A673 (cell line): ENCODE data around the gene PXT1. TPM values are rescaled to one million over a fixed set of nuclear protein-coding genes. Genes with fewer than 3 reads are reported as not detected.
A peak's percentile ranks its signal among the peaks of the same experiment; 100 is the strongest.

Experiments used
- BruUV-seq: library from RNA; stranded (reverse); fragments of 400-500 nt; replicated peaks from 2 replicates; lab custom pipeline; 2021; lab: Mats Ljungman, UMichigan
- CTCF ChIA-PET: fragments of 300-600 bp; sonication (Branson Sonifier 250); formaldehyde crosslinking; loops from one replicate; lab custom pipeline; 2022; ENCODE audit warnings: antibody characterized with exemption; lab: Charles Lee
- POLR2A ChIA-PET: fragments of 300-600 bp; sonication (Branson Sonifier 250); formaldehyde crosslinking; loops from one replicate; lab custom pipeline; 2022; ENCODE audit warnings: antibody characterized with exemption; ENCODE audit not compliant: low non-redundant PET; lab: Charles Lee
- DNase-seq: peaks from one replicate; pipeline ENCODE4 v3.0.0-alpha.2; 2015; ENCODE audit warnings: low spot score
- H3K27ac ChIP-seq: fragments of 200-600 bp; sonication (generic); 2 replicates; pipeline ENCODE4 v1.5.1; 2016; ENCODE audit warnings: mixed run types, low read depth, mild to moderate bottlenecking, mixed read lengths, antibody characterized with exemption, low read length; ENCODE audit not compliant: poor library complexity, severe bottlenecking
- H3K27me3 ChIP-seq: fragments of 200-600 bp; sonication (generic); replicated peaks from 2 replicates; pipeline ENCODE4 v1.6.1; 2017; ENCODE audit warnings: mixed run types, low read depth, mild to moderate bottlenecking, mixed read lengths, antibody characterized with exemption, low read length; ENCODE audit not compliant: insufficient read depth, poor library complexity
- H3K36me3 ChIP-seq: fragments of 200-600 bp; sonication (generic); 2 replicates; pipeline ENCODE4 v1.6.1; 2016; ENCODE audit warnings: mixed run types, mild to moderate bottlenecking, mixed read lengths, antibody characterized with exemption, low read length; ENCODE audit not compliant: insufficient read depth, poor library complexity, severe bottlenecking
- H3K4me1 ChIP-seq: fragments of 200-600 bp; sonication (generic); 2 replicates; pipeline ENCODE4 v1.6.1; 2017; ENCODE audit warnings: mixed run types, mild to moderate bottlenecking, mixed read lengths, antibody characterized with exemption, low read length; ENCODE audit not compliant: insufficient read depth, poor library complexity, severe bottlenecking
- H3K4me3 ChIP-seq: fragments of 200-600 bp; sonication (generic); 2 replicates; pipeline ENCODE4 v1.5.1; 2016; ENCODE audit warnings: low read depth, mixed run types, mild to moderate bottlenecking, mixed read lengths, low read length; ENCODE audit not compliant: poor library complexity, severe bottlenecking
- H3K9me3 ChIP-seq: fragments of 200-600 bp; sonication (generic); 2 replicates; pipeline ENCODE4 v1.6.1; 2016; ENCODE audit warnings: mixed run types, low read depth, mild to moderate bottlenecking, mixed read lengths, antibody characterized with exemption, low read length; ENCODE audit not compliant: poor library complexity, severe bottlenecking
- CTCF ChIP-seq: fragments of 300-800, 200-600 bp; sonication (generic); conservative IDR thresholded peaks from 2 replicates; pipeline ENCODE4 v1.5.1; 2017; ENCODE audit warnings: low read depth, mild to moderate bottlenecking, antibody characterized with exemption, low read length, moderate library complexity, mixed read lengths
- EZH2 ChIP-seq: fragments of 200-600 bp; sonication (generic); IDR thresholded peaks from 2 replicates; pipeline ENCODE4 v1.6.1; 2017; ENCODE audit warnings: borderline replicate concordance, low read depth, mild to moderate bottlenecking, mixed read lengths, antibody characterized with exemption, low read length; ENCODE audit not compliant: poor library complexity, severe bottlenecking
- intact Hi-C: fragments of 100-400 bp; cut with micrococcal nuclease; formaldehyde crosslinking; loops from one replicate; pipeline ENCODE4 v1.10.0; 2022; ENCODE audit not compliant: unreplicated experiment
- total RNA-seq: library from RNA; stranded (reverse); gene quantifications from 2 replicates; pipeline ENCODE4 v1.2.3, GENCODE V29; 2021

The PXT1 gene
- total RNA-seq, 1 experiment from 2014 or later, result 0.21 TPM

DNA sequence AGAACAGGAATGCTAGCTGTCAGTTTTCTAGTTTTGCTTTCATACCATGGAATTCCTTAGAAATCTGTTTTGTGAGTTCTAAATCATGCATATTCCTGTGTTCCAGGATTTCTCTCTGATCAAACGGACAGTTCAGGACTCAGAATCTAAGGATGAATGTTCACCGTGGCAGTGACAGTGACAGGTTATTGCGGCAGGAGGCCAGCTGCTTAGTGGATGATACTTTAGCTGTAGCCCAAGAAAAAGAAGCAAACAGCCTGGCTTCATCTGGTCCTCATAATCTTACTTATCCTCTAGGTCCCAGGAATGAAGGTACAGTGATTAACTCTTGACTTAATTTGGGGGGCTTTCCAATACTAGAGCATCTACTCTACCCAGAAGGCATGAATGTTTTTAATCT lies 27.3 kb upstream of the PXT1 start:
- CTCF ChIA-PET, result no interaction called here
- H3K9me3 ChIP-seq, result no peaks in the 10 kb centered on the region
- no TSS peak for BruUV-seq

GRCh38 chr6:36469148-36469661 lies 26.6 kb upstream of the PXT1 start:
- POLR2A ChIA-PET, result no interaction called here
- intact Hi-C loops, result no loop called here
- peaks cover 21% of the 10 kb centered on the region for H3K36me3 ChIP-seq
- no peak overlapping the region for H3K4me3 ChIP-seq
- CTCF ChIA-PET, result interaction anchor here (0.6 kb wide), 1 partner anchor 40 kb away, joined by 13 read pairs; no protein-coding TSS in a partner anchor
- peak; percentile 67 for DNase-seq
- H3K4me1 ChIP-seq, result peaks cover 23% of the 10 kb centered on the region
- H3K27me3 ChIP-seq, result no peaks in the 10 kb centered on the region
- TF ChIP-seq CTCF, result no peak
- TF ChIP-seq EZH2, result no peak
- BruUV-seq, result no TSS peak
- no peaks in the 10 kb centered on the region for H3K9me3 ChIP-seq
- peak overlapping the region; percentile 57 for H3K27ac ChIP-seq

More for the DNA sequence above, 27.3 kb upstream of the PXT1 start:
- intact Hi-C loops, result no loop called here
- Histone ChIP-seq H3K27me3 (no peaks in the 10 kb centered on the region), H3K36me3 (peaks cover 27% of the 10 kb centered on the region), H3K4me1 (peaks cover 23% of the 10 kb centered on the region), H3K4me3 (no peak overlapping the region), H3K27ac (peak overlapping the region; percentile 57)
- no peak for DNase-seq
- POLR2A ChIA-PET, result no interaction called here
- TF ChIP-seq CTCF, result no peak
- TF ChIP-seq EZH2, result no peak

- no peak overlapping the region for H3K4me3 ChIP-seq
- H3K27me3 ChIP-seq, result no peaks in the 10 kb centered on the region
- H3K27ac ChIP-seq, result no peak overlapping the region
- TF ChIP-seq CTCF (no peak), EZH2 (no peak)
- H3K36me3 ChIP-seq, result peaks cover 21% of the 10 kb centered on the region
- H3K4me1 ChIP-seq, result peaks cover 23% of the 10 kb centered on the region
- no peak for DNase-seq
- CTCF ChIA-PET, result no interaction called here
- intact Hi-C loops, result no loop called here
- BruUV-seq, result no TSS peak
- POLR2A ChIA-PET, result no interaction called here
- no peaks in the 10 kb centered on the region for H3K9me3 ChIP-seq
Measured at GRCh38 chr6:36467625-36468024, 25.0 kb upstream of the PXT1 start.
